MM.1S (cell line): ENCODE results near the gene PNN.

Experiments used
- EZH2 ChIP-seq: fragments of 300-600 bp; sonication (generic); optimal IDR thresholded peaks from 2 replicates; pipeline ENCODE3; 2017; ENCODE audit warnings: low read depth, mild to moderate bottlenecking, antibody characterized with exemption, low read length, mixed read lengths
- EZH2phosphoT487 ChIP-seq: fragments of 300-600 bp; sonication (generic); IDR thresholded peaks from 2 replicates; pipeline ENCODE4 v1.6.1; 2018; ENCODE audit warnings: antibody characterized with exemption, low read length
- TF ChIP-seq, protein P1 (sequence below): fragments of 300-600 bp; sonication (generic); IDR thresholded peaks from 2 replicates; pipeline ENCODE4 v1.5.1; 2016; ENCODE audit warnings: antibody characterized with exemption, low read length, mixed read lengths

DNA sequence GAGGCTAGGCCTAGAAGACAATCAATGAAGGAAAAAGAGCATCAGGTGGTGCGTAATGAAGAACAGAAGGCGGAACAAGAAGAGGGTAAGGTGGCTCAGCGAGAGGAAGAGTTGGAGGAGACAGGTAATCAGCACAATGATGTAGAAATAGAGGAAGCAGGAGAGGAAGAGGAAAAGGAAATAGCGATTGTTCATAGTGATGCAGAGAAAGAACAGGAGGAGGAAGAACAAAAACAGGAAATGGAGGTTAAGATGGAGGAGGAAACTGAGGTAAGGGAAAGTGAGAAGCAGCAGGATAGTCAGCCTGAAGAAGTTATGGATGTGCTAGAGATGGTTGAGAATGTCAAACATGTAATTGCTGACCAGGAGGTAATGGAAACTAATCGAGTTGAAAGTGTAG is 5.5 kb downstream of the PNN start:
- TF ChIP-seq, protein P1, sequence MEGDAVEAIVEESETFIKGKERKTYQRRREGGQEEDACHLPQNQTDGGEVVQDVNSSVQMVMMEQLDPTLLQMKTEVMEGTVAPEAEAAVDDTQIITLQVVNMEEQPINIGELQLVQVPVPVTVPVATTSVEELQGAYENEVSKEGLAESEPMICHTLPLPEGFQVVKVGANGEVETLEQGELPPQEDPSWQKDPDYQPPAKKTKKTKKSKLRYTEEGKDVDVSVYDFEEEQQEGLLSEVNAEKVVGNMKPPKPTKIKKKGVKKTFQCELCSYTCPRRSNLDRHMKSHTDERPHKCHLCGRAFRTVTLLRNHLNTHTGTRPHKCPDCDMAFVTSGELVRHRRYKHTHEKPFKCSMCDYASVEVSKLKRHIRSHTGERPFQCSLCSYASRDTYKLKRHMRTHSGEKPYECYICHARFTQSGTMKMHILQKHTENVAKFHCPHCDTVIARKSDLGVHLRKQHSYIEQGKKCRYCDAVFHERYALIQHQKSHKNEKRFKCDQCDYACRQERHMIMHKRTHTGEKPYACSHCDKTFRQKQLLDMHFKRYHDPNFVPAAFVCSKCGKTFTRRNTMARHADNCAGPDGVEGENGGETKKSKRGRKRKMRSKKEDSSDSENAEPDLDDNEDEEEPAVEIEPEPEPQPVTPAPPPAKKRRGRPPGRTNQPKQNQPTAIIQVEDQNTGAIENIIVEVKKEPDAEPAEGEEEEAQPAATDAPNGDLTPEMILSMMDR = no peak
- TF ChIP-seq EZH2 (no peak), EZH2phosphoT487 (no peak)
